GM18858 (cell line): ENCODE measurements around the gene SAP30L.

Experiments used
- ATAC-seq: cut with Tn5 transposase; IDR thresholded peaks from one replicate; pipeline ENCODE4 v1.9.1; 2021; ENCODE audit not compliant: unreplicated experiment

SAP30L gene

GRCh38 chr5:154505567-154505966 lies 59.8 kb downstream of the SAP30L start:
- ATAC-seq, result no peak

GRCh38 chr5:154506049-154506715 lies 60.4 kb downstream of the SAP30L start:
- ATAC-seq, result no peak

- no peak for ATAC-seq
Measured at GRCh38 chr5:154506716-154507080, 60.9 kb downstream of the SAP30L start.

- no peak for ATAC-seq
Measured at GRCh38 chr5:154508114-154508513, 62.3 kb downstream of the SAP30L start.

GRCh38 chr5:154509784-154510555 lies 64.2 kb downstream of the SAP30L start:
- no peak for ATAC-seq
